KMS-11 (cell line): ENCODE data around the gene PRRX1.

Experiments
- H2AFZ ChIP-seq: fragments of 200-600 bp; sonication (generic); 2 replicates; pipeline ENCODE4 v1.6.1; 2016; ENCODE audit warnings: antibody characterized with exemption, mixed run types, low read depth
- H3K27ac ChIP-seq: fragments of 200-600 bp; sonication (generic); 2 replicates; pipeline ENCODE4 v1.6.1; 2016; ENCODE audit warnings: mild to moderate bottlenecking, mixed run types
- H3K27me3 ChIP-seq: fragments of 200-600 bp; sonication (generic); 2 replicates; pipeline ENCODE4 v1.6.1; 2017; ENCODE audit warnings: mild to moderate bottlenecking, low read depth, mixed run types, moderate library complexity; ENCODE audit not compliant: insufficient read depth
- H3K36me3 ChIP-seq: fragments of 200-600 bp; sonication (generic); 2 replicates; pipeline ENCODE4 v1.6.1; 2017; ENCODE audit warnings: mild to moderate bottlenecking, mixed run types; ENCODE audit not compliant: insufficient read depth
- H3K4me1 ChIP-seq: fragments of 200-600 bp; sonication (generic); 2 replicates; pipeline ENCODE4 v1.6.1; 2016; ENCODE audit warnings: mild to moderate bottlenecking, low read depth, mixed run types; ENCODE audit not compliant: poor library complexity, severe bottlenecking
- H3K4me2 ChIP-seq: fragments of 200-600 bp; sonication (generic); 2 replicates; pipeline ENCODE4 v1.7.0; 2016; ENCODE audit warnings: mild to moderate bottlenecking, mixed run types
- H3K4me3 ChIP-seq: fragments of 200-600 bp; sonication (generic); IDR thresholded peaks from 2 replicates; pipeline ENCODE4 v1.6.1; 2017; ENCODE audit warnings: low read depth, low read length, mixed read lengths; ENCODE audit not compliant: insufficient read depth
- H3K79me2 ChIP-seq: fragments of 200-600 bp; sonication (generic); 2 replicates; pipeline ENCODE4 v1.6.1; 2016; ENCODE audit warnings: low read depth, mixed run types; ENCODE audit not compliant: insufficient read depth
- H3K9ac ChIP-seq: fragments of 200-600 bp; sonication (generic); 2 replicates; pipeline ENCODE4 v1.6.1; 2016; ENCODE audit warnings: mild to moderate bottlenecking, mixed run types
- H4K20me1 ChIP-seq: fragments of 200-600 bp; sonication (generic); 2 replicates; pipeline ENCODE4 v1.6.1; 2016; ENCODE audit warnings: mild to moderate bottlenecking, mixed run types; ENCODE audit not compliant: insufficient read depth
- TF ChIP-seq, protein P1 (sequence below): fragments of 200-600 bp; sonication (generic); conservative IDR thresholded peaks from 2 replicates; pipeline ENCODE4 v1.6.1; 2017; ENCODE audit warnings: low read depth, mild to moderate bottlenecking, antibody characterized with exemption, low read length, moderate library complexity, mixed read lengths

Gene PRRX1

DNA sequence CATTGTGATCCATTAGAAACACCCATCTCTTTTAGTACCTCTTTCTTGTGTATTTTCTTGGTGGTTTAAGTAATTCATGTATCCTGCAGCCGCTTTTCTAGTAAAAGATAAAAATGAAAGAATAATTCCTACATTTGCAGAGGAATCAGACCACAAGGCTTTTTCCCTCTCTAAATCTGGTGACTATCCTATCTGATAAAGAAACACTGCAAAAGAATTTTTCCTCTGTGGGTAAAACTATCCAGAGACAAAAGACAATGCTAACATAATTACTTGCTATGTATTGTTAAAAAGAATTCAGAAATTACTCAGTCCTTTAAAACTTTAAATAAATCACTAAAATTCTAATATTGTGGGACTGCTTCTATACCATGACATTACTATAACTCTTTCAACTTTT is 51.0 kb downstream of the PRRX1 start:
- H3K4me2 ChIP-seq, result no peak overlapping the region
- no peak overlapping the region for H2AFZ ChIP-seq
- TF ChIP-seq, protein P1, sequence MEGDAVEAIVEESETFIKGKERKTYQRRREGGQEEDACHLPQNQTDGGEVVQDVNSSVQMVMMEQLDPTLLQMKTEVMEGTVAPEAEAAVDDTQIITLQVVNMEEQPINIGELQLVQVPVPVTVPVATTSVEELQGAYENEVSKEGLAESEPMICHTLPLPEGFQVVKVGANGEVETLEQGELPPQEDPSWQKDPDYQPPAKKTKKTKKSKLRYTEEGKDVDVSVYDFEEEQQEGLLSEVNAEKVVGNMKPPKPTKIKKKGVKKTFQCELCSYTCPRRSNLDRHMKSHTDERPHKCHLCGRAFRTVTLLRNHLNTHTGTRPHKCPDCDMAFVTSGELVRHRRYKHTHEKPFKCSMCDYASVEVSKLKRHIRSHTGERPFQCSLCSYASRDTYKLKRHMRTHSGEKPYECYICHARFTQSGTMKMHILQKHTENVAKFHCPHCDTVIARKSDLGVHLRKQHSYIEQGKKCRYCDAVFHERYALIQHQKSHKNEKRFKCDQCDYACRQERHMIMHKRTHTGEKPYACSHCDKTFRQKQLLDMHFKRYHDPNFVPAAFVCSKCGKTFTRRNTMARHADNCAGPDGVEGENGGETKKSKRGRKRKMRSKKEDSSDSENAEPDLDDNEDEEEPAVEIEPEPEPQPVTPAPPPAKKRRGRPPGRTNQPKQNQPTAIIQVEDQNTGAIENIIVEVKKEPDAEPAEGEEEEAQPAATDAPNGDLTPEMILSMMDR, result no peak
- no peak overlapping the region for H3K9ac ChIP-seq
- no peaks in the 10 kb centered on the region for H3K36me3 ChIP-seq
- H3K4me3 ChIP-seq, result no peak overlapping the region
- H3K79me2 ChIP-seq, result no peaks in the 10 kb centered on the region
- H4K20me1 ChIP-seq, result no peaks in the 10 kb centered on the region
- no peak overlapping the region for H3K27ac ChIP-seq
- no peaks in the 10 kb centered on the region for H3K4me1 ChIP-seq
- H3K27me3 ChIP-seq, result no peaks in the 10 kb centered on the region

DNA sequence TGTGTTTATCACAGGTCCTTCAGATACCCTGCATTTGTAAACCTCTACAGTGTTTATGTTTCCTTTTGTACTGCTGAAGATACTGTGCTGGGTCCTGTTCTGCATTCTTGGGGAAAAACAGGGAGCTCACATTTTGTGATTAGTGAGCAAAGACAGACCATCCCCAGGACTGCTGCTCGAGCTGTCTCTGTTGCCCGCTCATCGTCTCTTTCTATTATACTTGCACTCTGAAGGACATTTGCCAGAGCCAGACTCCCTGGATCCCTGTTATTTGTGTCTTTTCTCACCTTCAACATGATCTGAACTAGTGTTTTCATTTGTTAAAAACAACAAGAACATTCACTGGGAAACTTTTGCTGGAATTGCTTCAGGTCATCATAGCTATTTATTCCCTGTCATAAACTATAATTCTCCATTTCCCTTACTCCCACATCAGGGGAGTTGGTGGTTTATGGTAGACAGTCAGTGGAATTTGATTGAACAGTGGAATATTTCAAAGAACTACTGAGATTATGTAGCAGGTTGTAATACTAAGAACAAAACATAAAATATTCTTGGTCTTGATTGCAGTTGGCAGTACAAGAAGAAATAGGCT is 53.0 kb downstream of the PRRX1 start:
- H3K4me1 ChIP-seq, result no peaks in the 10 kb centered on the region
- no peak overlapping the region for H2AFZ ChIP-seq
- TF ChIP-seq, protein P1, result no peak
- no peaks in the 10 kb centered on the region for H4K20me1 ChIP-seq
- no peaks in the 10 kb centered on the region for H3K79me2 ChIP-seq
- no peak overlapping the region for H3K9ac ChIP-seq
- no peaks in the 10 kb centered on the region for H3K27me3 ChIP-seq
- H3K4me2 ChIP-seq, result no peak overlapping the region
- no peaks in the 10 kb centered on the region for H3K36me3 ChIP-seq
- H3K4me3 ChIP-seq, result no peak overlapping the region
- no peak overlapping the region for H3K27ac ChIP-seq

DNA sequence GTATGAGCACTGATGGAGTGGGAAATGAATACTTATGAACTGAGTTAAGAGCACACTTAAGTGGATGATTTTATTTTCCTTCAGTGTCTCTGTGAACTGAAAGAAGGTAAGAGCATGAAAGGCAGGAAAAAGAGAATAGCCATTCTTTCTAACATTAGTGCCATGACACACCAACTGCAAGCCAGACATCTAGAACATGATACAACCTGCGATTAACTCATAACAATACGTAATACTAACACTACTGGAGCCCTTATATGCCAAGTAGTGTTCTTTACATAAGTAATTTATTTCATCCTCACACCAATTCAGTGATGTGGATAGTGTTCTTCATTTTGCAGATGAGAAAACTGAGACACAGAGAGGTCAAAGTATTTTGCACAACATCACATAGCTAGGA is 56.7 kb downstream of the PRRX1 start:
- H3K27me3 ChIP-seq, result no peaks in the 10 kb centered on the region
- H2AFZ ChIP-seq, result no peak overlapping the region
- TF ChIP-seq, protein P1, result no peak
- H3K79me2 ChIP-seq, result no peaks in the 10 kb centered on the region
- no peak overlapping the region for H3K4me3 ChIP-seq
- no peaks in the 10 kb centered on the region for H3K4me1 ChIP-seq
- H3K4me2 ChIP-seq, result no peak overlapping the region
- no peaks in the 10 kb centered on the region for H4K20me1 ChIP-seq
- no peak overlapping the region for H3K27ac ChIP-seq
- H3K36me3 ChIP-seq, result no peaks in the 10 kb centered on the region
- no peak overlapping the region for H3K9ac ChIP-seq

DNA sequence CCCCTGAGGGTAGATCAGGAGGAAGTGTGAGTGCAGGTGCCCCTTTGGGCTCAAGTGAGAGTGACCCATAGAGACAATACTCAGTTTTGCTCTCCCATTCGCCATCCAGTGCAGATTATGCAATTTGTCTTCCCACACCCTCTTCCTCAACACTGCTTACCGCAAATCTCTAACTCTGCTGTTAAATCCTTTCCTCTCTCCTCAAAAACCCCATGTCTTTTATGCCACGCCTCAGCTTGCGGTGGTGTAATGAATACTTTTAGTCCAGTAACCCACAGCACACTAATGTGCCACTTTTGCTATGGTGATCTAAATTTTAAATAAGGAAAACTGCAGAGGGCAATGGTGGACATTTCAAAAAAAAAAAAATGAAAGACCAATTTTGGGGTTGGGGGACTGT is 57.7 kb downstream of the PRRX1 start:
- H2AFZ ChIP-seq, result no peak overlapping the region
- H3K4me3 ChIP-seq, result no peak overlapping the region
- H3K79me2 ChIP-seq, result no peaks in the 10 kb centered on the region
- H3K27ac ChIP-seq, result no peak overlapping the region
- no peaks in the 10 kb centered on the region for H3K27me3 ChIP-seq
- no peak overlapping the region for H3K4me2 ChIP-seq
- H4K20me1 ChIP-seq, result no peaks in the 10 kb centered on the region
- TF ChIP-seq, protein P1, result no peak
- H3K36me3 ChIP-seq, result no peaks in the 10 kb centered on the region
- no peak overlapping the region for H3K9ac ChIP-seq
- H3K4me1 ChIP-seq, result no peaks in the 10 kb centered on the region

DNA sequence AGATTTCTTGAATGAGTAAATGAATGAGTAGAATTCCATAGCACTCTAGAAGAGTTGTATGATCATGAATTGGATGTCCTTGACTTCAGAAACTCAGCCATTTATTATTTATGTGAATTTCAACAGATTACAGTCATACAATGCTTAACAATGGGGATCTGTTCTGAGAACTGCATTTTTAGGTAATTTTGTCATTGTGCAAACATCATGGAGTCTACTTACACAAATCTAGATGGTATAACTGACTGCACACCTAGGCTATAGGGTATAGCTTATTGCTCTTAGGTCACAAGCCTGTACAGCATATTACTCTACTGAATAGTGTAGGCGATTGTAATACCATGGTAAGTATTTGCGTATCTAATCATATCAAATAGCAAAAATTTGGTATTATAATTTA is 59.6 kb downstream of the PRRX1 start:
- no peak overlapping the region for H3K27ac ChIP-seq
- no peaks in the 10 kb centered on the region for H4K20me1 ChIP-seq
- no peak overlapping the region for H3K4me2 ChIP-seq
- TF ChIP-seq, protein P1, result no peak
- no peaks in the 10 kb centered on the region for H3K27me3 ChIP-seq
- no peaks in the 10 kb centered on the region for H3K4me1 ChIP-seq
- no peaks in the 10 kb centered on the region for H3K79me2 ChIP-seq
- no peak overlapping the region for H3K9ac ChIP-seq
- H3K36me3 ChIP-seq, result no peaks in the 10 kb centered on the region
- no peak overlapping the region for H3K4me3 ChIP-seq
- H2AFZ ChIP-seq, result no peak overlapping the region
